AG08396 (cell line): ENCODE results near the gene AHSG.
A peak's percentile ranks its signal among the peaks of the same experiment; 100 is the strongest.
"Not testable (repeated sequence)": the region's sequence is repeated elsewhere in the genome, so short reads cannot be mapped to it uniquely, and the experiment has no call there.

Experiments
- DNase-seq: peaks from one replicate; pipeline ENCODE4 v3.0.0; 2012; ENCODE audit warnings: low spot score, mixed read lengths

AHSG gene

GRCh38 chr3:186618318-186618938, 5.6 kb downstream of the AHSG start:
- DNase-seq = no peak

DNA sequence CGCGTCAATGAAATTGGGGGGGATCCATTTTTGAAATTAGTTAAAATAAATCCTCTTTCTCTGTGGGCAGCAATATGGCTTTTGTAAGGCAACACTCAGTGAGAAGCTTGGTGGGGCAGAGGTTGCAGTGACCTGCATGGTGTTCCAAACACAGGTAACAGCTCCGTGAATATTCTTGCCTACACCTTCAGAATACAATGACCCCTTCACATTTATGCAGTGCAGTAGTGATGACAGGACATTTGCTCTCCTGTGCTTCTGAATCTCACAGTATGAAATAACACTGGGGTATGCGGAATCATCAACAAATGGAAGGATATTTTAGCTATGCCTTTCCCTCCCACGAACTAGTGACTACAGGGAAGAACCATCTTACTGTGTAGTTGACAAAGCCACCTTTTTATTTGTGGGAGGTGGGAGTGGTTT, 6.9 kb downstream of the AHSG start:
- no peak for DNase-seq

GRCh38 chr3:186620213-186621092, 7.6 kb downstream of the AHSG start:
- DNase-seq = no peak

DNA sequence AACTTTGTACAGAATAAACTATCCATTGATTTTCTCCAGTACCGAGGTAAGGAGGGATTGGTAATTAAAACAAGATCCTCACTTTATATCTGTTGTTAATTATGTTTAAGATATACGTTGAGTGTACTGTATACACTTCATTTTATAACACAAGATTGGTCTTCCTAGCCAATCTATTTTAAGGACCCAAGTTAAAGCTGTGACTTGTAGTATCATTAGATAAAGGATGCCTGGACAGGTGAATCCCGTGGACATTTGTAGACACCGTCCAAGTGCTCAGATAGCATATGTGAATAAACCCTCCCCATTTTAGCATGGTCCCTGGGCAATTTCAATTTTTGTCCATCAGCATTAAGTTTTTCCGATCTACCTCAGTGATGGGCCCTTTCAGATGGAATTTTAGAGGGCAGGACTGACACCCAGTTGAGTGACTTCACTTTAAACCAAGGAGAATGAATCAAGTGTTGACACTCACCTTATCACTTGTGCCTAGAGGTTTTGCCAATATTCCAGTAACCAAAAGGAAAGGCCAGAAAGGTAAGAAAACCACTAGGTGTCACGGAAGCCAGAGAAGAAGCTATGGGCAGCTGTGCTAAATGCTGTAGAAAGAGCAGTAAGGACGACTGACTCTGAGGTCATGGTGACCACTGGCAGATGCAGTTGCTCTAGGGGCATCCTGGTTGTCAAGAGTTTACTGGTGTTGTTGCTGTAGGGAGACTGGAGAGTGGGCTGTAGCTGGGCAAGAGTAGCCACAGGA, 9.2 kb downstream of the AHSG start:
- DNase-seq = no peak

DNA sequence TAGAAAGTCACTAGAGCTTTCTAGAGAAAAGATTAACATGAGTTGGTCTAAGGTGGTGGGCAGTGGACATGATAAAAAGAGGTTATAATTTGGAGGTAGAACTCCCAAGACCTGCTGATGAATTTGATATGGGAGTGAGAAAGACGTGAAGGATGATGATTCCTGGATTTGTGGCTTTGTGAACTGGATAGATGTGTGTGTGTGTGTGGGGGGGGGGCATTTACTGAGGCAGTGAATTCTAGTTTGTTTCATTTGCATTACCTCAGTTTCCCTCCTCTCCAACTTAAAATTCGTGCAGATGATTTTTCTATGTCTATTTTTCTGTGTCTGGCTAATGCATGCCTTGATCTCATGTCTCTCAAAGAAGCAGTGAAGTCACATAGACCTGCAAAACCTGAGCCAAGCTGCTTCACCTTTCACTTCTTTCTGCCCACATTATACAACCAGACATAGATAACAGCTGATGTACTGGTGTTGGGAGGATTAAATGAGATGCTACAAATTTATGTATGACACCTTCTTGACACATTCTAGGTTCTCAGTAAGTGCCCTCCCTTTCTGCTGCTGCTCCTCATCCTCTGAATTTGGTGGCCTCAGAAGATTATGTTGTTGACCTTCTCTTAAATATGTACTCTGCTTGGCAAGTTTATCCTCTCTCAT, 9.9 kb downstream of the AHSG start:
- no peak for DNase-seq

DNA sequence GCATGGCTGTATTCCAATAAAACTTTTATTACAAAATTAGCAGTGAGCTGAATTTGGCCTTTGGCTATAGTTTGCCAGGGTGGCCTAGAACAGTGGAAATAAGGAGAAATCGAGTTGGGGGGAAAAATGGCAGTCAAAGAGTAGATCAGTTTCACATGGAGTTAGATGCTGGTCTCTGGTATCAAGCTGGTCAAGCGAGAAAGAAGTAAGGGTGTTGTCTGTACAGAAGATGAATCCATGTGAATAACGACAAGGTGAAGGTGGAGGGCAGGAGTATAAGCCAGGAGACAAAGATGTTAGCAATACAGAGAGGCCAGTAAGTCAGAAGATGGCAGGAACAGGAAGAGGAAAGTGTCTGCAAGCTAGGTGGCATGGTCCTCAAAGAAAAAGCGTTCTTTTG, 11.7 kb downstream of the AHSG start:
- no peak for DNase-seq

DNA sequence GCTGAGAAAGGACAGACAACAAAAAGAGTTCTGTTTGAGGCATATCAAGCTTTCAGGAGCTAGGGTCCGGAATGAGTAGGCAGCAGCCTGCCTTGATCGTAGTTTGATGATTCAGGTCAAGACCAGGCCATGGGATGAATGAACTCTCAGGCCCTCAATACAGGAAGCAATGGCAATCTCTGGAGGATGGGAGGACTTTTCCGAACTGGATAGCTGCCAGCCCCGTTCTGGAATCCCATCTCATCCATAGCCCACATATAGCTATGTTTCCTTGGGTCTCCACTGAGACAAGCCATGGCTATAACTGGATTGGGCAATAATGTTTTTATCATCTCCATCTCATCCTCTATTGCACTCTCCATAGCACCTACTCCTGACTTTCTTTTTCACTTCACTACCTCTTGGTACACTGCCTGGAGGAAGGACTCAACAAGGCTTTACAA, 12.8 kb downstream of the AHSG start:
- no peak for DNase-seq

- no peak for DNase-seq
Observed at GRCh38 chr3:186626254-186626847, 13.5 kb downstream of the AHSG start.

DNA sequence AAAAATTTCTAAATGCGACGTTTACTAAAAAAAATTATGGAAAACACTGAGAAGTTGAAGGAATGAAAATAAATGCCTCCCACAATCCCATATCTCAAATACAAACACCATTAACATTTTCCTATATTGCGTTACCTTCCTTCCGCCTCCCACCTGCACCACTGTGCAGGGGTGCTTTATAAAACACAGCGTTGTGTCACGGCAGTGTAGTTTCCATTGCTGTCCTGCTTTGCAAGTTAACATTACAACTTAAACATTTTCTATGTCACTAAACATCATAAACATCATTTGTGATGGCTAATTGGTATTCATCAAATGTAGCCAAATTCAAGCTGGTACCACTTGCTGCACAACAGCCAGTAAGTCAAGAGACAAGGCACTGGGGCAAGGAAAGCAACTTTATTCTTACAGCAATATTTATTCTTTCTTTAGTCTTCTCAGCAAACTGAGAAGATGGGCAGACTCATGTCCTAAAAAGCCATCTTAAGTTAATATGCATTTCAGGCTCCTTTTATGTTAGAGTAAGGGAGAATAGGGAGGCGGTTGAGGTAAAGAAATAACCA, 15.1 kb downstream of the AHSG start:
- no peak for DNase-seq

DNA sequence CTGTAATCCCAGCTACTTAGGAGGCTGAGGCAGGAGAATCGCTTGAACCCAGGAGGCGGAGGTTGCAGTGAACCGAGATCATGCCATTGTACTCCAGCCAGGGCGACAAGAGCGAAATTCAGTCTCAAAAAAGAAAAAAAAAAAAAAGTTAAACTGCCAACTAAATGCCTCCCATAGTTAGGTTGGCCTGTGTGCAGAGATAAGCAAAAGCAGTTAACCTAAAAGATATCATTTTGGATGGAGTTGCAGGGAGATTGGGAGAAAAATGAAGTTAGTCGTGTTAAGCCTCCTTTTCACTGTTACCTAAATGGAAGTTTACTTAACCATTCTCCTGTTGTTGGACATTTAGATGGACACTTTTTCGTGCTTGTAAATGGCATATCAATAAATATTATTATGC, 15.9 kb downstream of the AHSG start:
- no peak for DNase-seq

- DNase-seq = no peak
Observed at GRCh38 chr3:186630950-186631641, 18.2 kb downstream of the AHSG start.

DNA sequence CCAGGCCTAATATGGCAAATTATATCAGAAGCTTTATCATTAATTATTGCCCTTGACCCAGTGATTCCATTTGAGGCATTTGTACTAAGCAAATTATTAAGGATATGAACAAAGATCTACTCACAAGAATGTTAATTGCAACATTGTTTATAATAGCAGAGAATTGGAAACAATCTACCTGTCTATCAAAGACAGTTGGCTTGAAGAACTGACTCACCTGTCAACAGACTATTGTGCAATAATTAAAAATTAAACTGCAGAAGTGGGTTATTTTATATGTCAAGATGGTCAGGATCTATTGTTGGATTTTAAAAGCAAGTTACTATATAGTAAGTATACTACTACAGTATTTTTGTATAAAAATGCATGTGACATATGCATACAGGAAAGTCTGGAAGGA, 20.6 kb downstream of the AHSG start:
- DNase-seq = no peak

- DNase-seq = not testable (repeated sequence)
Observed at GRCh38 chr3:186634207-186634606, 21.3 kb downstream of the AHSG start.

DNA sequence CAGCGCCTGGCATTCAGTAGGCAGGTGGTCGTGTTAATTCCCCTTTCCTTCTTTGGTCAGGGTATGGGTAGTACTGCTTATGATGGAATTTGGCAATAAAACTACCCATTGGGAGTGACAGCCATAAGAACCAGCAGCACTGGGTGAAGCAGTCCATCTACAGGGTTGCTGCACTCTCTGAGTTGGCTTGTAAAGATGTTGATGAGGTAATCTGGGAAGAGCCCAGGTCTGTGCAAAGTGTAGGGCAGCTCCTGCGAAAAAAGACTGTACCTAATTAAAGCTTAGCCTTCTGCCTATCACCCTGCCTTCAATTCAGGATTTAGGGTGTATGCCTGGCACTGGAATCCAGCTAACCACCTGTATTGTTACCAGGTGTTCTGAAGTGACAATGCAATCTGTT, 22.7 kb downstream of the AHSG start:
- DNase-seq = no peak

GRCh38 chr3:186636536-186636935, 23.7 kb downstream of the AHSG start:
- DNase-seq = no peak

- DNase-seq = no peak
Observed at GRCh38 chr3:186637686-186638085, 24.8 kb downstream of the AHSG start.

DNA sequence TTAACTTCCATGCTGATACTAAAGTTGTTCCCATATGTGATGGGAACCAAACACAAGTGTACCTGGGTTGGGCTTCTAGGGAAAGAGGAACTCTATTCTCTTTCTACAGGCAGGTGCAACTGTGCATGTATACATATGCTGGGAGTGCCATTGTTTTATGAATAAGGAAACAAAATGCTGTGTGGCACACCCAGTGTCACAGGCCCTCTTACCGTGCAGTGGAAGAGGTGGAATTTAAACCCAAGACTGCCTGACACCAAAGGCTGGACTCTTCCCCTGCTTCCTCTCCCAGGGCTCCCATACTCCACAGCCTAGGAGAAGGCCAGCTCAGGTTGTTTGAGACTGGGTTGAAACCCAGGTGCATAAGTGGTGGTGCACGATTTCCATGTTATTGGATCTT, 25.4 kb downstream of the AHSG start:
- DNase-seq = no peak

DNA sequence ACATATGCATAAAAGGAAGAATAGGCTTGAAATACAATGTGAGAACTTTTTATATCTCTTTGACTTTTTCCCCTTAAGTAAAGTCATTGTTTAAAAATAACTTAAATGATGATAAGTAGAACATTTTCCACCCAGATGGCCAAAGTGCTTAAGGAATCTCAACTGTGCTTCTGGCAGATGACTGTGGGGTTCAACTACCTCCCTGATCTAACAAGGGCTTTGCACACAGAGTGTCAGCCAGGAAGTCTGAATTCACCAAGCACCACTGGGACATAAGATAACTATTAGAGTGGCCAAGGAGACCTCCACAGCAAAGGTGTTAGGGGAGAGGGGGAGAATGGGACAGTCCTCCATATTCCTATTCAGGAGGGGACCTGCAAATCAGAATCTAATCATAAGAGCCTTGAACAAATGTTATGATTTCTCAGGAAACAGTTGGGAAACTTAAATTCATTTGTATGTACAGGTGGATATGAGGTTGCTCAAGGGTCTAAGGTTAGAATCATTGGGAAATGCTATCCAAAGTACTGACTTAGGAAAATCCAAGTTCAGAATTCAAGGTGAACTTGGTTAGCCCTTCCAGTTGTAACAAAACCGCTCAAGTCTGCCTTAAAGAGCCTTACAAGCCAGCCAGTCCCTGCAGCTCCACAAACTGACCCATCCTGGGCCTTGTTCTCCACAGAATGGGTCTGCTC, 27.1 kb downstream of the AHSG start, which contains the start of gene FETUB:
Gene FETUB, plus strand, starts transcription at position 622 of the 695 bp plus-strand sequence. Its CDS starts 62 bp downstream, at position 684.
- DNase-seq = no peak

DNA sequence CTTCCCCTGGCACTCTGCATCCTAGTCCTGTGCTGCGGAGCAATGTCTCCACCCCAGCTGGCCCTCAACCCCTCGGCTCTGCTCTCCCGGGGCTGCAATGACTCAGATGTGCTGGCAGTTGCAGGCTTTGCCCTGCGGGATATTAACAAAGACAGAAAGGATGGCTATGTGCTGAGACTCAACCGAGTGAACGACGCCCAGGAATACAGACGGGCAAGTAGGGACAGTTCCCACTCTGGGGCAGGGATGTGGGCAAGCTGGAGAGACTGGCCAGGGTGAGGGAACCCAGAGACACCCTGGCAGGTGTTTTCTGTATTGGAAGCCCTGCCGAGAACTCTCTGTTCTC, 27.6 kb downstream of the AHSG start:
- DNase-seq = peak; percentile 12

- DNase-seq = no peak
Observed at GRCh38 chr3:186640929-186641328, 28.1 kb downstream of the AHSG start.
